HG03378 (cell line): ENCODE results near the gene GTF2I.
"Not testable (repeated sequence)": the region's sequence is repeated elsewhere in the genome, so short reads cannot be mapped to it uniquely, and the experiment has no call there.

Experiments
- ATAC-seq: cut with Tn5 transposase; IDR thresholded peaks from one replicate; pipeline ENCODE4 v1.9.1; 2021; ENCODE audit warnings: mild to moderate bottlenecking, moderate library complexity; ENCODE audit not compliant: unreplicated experiment

GTF2I gene

GRCh38 chr7:74773760-74774750 lies 116.5 kb downstream of the GTF2I start, which contains the start of gene NCF1:
TSS of gene NCF1 (plus strand) at chr7:74774011. CDS start at chr7:74774032, 21 bp downstream.
- peak; percentile 80 for ATAC-seq

DNA sequence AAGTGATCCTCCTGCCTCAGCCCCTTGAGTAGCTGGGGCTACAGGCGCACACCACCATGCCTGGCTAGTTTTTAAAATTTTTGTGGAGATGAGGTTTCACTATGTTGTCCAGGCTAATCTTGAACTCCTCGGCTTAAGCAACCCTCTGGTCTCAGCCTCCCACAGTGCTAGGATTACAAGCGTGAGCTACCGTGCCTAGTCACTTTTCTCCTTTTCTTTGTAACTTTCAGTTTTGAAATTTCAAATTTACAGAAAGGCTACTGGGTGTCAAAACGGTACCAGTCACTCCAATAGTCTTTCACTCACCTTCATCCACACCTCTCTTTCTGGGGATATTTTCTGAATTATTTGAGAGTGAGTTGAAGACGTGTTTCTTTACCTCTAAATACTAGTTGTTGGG lies 117.6 kb downstream of the GTF2I start:
- ATAC-seq = not testable (repeated sequence)

GRCh38 chr7:74779053-74779452 lies 121.5 kb downstream of the GTF2I start:
- not testable (repeated sequence) for ATAC-seq

DNA sequence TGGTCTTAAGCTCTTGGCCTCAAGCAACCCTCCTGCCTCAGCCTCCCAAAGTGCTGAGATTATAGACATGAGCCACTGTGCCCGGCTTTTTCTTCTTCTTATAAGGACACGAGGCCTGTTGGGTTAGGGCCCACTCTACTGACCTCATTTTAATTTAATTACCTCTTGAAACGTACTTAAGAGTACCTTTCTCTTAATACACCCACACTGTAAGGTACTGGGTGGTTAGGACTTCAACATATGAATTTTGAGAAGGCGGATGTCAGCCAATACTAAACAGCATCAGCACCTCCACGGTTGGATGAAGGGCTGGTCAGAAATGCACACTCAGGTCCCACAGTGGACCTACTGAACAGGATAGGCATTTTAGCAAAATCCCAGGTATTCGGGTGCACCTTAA lies 124.2 kb downstream of the GTF2I start:
- ATAC-seq = not testable (repeated sequence)

DNA sequence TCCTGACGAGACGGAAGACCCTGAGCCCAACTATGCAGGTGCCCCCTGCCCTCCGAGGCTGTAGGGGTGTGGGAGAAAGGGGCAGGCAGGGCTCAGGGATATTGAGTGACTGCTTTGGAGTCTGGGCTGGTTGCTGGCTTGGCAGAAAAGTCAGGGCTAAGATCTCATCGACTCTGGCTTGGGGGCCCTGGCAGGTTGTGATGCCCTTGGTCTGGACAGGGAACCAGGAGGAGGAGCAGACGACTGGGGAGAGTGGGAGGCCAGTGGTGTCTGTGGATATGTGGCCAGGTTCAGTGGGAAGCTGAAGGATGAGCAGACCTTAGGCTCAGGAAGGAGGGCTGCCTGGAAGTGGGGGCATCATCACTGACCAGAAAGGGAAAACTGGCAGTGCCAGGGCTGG lies 126.1 kb downstream of the GTF2I start:
- ATAC-seq = not testable (repeated sequence)

DNA sequence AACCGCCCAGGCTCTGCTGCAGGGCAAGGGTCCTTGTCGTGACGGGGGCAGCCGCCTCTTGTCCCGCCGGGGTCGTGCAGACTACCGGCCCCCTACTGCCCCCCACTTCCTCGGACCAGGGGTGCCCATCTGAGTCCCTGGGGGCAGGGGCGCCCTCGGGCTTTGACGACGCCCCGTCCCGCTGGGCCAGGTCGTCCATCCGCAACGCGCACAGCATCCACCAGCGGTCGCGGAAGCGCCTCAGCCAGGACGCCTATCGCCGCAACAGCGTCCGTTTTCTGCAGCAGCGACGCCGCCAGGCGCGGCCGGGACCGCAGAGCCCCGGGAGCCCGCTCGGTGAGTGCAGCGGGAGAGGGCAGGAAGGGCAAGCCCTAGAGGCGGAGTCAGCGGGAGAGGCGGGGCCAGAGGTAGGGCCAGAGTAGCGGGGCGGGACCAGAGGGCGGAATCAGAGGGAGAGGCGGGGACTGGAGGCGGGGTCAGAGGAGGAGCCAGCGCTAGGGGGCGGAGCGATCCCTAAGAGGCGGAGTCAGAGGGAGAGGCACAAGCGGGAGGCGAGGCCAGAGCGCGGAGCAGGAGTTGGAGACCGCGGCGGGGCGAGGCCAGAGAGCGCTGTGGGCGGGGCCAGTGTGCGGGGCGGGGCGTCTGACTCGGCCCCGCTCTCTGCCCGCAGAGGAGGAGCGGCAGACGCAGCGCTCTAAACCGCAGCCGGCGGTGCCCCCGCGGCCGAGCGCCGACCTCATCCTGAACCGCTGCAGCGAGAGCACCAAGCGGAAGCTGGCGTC lies 131.0 kb downstream of the GTF2I start:
- ATAC-seq = peak; percentile 79

DNA sequence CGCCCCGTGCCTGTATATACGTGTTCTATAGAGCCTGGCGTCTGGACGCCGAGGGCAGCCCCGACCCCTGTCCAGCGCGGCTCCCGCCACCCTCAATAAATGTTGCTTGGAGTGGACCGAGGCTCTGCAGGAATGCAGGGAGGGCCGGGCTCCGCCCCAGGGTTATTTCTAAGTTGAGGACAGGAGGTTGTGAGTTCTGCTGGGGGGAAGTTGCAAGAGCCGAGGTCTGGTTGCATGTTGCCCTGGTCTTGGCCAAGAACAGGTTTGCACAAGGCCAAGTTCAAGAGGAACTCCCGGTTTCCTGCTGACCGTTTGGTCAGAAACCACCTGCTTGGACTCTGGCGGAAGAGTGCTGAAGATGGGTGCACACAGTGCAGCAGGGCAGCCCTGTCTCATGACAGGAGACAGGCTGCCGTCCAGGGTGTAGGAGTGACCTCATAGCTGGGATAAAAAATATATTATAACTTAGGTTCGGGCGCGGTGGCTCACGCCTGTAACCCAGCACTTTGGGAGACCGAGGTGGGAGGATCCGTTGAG lies 131.8 kb downstream of the GTF2I start:
- peak; percentile 9 for ATAC-seq

DNA sequence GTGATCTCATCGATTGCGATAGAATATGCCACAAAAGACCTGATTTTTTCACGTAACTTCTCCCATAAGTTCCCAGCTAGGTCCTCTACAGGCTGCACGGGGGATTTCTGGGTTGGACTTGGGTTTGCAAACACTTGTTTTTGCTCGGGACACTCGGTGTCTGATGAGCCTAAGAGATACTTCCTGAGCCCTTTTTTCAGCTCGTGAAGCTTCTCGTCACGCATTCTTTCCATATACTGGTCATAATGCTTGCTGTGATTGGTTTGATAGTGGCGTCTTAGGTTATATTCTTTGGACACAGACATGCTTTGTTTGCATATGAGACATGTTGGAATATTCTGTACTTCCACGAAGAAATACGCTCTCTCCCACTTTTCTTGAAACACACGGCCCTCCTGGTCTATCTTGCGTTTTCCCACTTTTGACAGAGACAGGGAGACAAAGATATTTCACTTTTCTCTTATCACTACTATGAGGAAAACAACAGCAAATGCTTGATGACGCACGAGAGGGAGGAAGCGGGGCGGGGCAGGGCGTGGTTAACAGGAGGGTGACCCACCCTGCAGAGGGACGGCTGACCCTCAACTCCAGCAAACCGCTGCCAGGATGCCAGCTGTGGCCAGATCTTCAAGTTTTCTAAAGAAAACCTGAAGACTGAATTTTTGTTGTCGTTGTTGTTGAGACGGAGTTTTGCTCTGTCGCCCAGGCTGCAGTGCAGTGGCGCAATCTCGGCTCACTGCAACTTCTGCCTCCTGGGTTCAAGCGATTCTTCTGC lies 140.5 kb downstream of the GTF2I start:
- ATAC-seq = not testable (repeated sequence)

GRCh38 chr7:74798644-74799043 lies 141.1 kb downstream of the GTF2I start:
- not testable (repeated sequence) for ATAC-seq
